Memory B cell (primary cell): ENCODE measurements around the gene LAMC3.

ENCODE experiments used
- ATAC-seq: fragments of 150-1000 bp; cut with Tn5 transposase; 2 replicates; pipeline ENCODE4 v1.10.0; 2021; ENCODE audit warnings: low read depth, mild to moderate bottlenecking, moderate library complexity
- DNase-seq, 2 donors: peaks; one replicate each; pipeline ENCODE4 v3.0.0; 2022; ENCODE audit warnings: low spot score in 2 of 2
- H3K27ac Mint-ChIP-seq: one replicate; pipeline ENCODE4 v1.8.0; 2022; ENCODE audit warnings: mild to moderate bottlenecking, moderate library complexity, mixed read lengths
- H3K27me3 Mint-ChIP-seq: one replicate; pipeline ENCODE4 v1.8.0; 2022; ENCODE audit warnings: mixed read lengths
- H3K36me3 Mint-ChIP-seq: one replicate; pipeline ENCODE4 v1.8.0; 2022; ENCODE audit warnings: mild to moderate bottlenecking, mixed read lengths
- H3K4me1 Mint-ChIP-seq: one replicate; pipeline ENCODE4 v1.8.0; 2022; ENCODE audit warnings: mixed read lengths
- H3K4me3 Mint-ChIP-seq: one replicate; pipeline ENCODE4 v1.8.0; 2022; ENCODE audit warnings: mild to moderate bottlenecking, moderate library complexity, mixed read lengths
- H3K9me3 Mint-ChIP-seq: one replicate; pipeline ENCODE4 v1.8.0; 2022; ENCODE audit warnings: mixed read lengths

LAMC3 gene

DNA sequence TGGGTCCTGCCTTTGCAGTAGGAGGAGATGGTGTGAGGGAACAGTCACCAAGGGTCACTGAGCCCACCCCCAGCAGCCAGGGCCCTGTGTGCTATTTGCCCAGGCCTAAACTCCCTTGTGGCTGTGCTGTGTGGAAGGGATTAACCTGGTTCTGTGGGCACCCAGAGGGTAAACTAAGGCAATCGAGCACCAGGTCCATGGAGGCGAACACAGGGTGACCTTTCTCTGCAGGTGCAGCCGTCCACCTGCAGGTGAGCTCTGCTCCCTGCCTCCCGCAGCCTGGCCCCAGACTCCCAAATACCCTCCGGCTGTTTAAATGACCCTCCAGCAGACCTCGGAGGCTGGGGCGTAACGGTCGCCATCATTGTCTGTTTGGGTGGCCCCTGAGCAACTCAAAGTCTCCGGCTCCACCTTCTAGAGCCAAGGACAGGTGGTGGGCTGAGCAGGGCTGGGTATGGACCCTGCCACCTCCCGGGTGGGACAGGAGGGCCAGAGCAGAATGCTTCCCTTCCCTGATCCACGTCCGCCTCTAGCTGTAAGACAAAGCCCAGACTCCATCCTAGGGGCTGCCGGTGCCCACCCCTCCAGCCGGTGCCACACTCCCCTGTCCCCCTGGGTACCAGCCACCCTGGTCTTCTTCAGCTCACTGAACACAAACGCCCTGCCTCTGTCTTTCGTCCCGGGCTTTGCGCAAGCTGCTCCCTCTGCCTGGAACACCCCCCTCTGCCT, 35.9 kb upstream of the LAMC3 start:
- Mint-ChIP-seq H3K4me1 (peaks cover 6% of the 10 kb centered on the region), H3K27me3 (peaks cover 18% of the 10 kb centered on the region), H3K27ac (no peak overlapping the region), H3K36me3 (no peaks in the 10 kb centered on the region), H3K9me3 (no peaks in the 10 kb centered on the region), H3K4me3 (no peak overlapping the region)
- ATAC-seq (no peak), DNase-seq (no peak)

DNA sequence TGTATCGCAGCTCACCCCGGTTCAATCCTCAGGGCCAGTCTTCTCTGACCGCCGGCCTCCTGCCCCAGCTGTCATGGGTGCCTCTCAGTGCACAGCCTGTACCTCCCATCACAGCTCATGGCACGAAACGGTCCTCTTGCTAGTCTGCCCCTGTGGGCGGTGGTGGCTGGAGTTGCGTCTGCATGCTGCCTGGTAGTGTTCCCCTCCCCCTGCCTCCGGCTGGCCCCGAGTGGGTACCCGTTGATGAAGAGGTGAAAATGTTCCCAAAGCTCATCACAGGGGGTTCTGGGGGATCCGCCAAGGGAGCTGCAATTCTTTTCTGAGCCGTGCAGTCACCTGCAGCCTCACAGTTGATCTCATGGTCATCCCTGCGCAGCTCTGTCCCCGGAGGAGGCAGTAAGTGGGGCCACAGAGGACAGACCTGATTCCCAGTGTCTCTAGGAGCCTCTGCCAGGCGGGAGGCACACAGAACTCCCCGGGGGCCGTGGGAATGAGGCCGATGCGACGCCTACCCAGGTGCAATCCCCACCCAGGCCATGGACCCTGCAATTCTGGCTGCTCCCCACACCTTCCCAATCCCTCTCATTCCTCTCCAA, 35.2 kb upstream of the LAMC3 start:
- Mint-ChIP-seq H3K4me1 (peaks cover 6% of the 10 kb centered on the region), H3K9me3 (no peaks in the 10 kb centered on the region), H3K36me3 (no peaks in the 10 kb centered on the region), H3K27ac (no peak overlapping the region), H3K4me3 (no peak overlapping the region), H3K27me3 (peaks cover 18% of the 10 kb centered on the region)
- ATAC-seq, result no peak
- DNase-seq, result no peak

DNA sequence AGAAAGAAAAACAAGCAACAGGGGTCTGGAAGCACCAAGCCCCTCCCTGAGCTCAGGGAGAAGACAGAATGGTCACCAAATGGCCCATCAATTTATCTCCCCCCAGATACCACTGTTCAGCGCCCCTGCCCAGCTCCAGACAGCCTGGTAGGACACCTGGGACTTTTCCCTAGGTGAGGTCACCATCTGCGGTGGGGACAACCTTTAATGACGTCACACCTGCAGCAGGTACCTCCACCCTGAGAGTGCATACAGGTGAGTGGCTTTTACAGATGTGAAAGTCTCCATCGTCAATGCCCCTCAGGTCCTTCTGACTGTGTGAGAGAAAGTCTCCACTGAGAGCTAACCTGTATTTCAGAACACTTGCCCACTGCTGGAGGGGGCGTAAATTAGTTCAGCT, 34.3 kb upstream of the LAMC3 start:
- H3K27ac Mint-ChIP-seq, result no peak overlapping the region
- H3K9me3 Mint-ChIP-seq, result no peaks in the 10 kb centered on the region
- DNase-seq (no peak), ATAC-seq (no peak)
- H3K36me3 Mint-ChIP-seq, result no peaks in the 10 kb centered on the region
- H3K4me3 Mint-ChIP-seq, result no peak overlapping the region
- H3K4me1 Mint-ChIP-seq, result peaks cover 6% of the 10 kb centered on the region
- H3K27me3 Mint-ChIP-seq, result peaks cover 18% of the 10 kb centered on the region

DNA sequence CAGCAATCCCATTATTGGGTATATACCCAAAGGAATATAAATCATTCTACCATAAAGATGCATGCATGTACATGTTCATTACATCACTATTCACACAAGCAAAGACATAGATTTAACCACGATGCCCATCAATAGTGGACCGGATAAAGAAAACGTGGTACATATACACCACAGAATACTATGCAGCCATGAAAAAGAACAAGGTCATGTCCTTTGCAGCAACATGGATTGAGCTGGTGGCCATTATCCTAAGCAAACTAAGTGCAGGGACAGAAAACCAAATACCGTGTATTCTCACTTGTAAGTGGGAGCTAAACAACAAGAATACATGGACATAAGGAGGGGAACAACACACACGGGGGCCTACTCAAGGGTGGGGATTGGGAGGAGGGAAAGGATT, 33.8 kb upstream of the LAMC3 start:
- H3K4me3 Mint-ChIP-seq, result no peak overlapping the region
- ATAC-seq (no peak), DNase-seq (no peak)
- H3K27me3 Mint-ChIP-seq, result peaks cover 19% of the 10 kb centered on the region
- no peaks in the 10 kb centered on the region for H3K36me3 Mint-ChIP-seq
- no peak overlapping the region for H3K27ac Mint-ChIP-seq
- peaks cover 6% of the 10 kb centered on the region for H3K4me1 Mint-ChIP-seq
- no peaks in the 10 kb centered on the region for H3K9me3 Mint-ChIP-seq

DNA sequence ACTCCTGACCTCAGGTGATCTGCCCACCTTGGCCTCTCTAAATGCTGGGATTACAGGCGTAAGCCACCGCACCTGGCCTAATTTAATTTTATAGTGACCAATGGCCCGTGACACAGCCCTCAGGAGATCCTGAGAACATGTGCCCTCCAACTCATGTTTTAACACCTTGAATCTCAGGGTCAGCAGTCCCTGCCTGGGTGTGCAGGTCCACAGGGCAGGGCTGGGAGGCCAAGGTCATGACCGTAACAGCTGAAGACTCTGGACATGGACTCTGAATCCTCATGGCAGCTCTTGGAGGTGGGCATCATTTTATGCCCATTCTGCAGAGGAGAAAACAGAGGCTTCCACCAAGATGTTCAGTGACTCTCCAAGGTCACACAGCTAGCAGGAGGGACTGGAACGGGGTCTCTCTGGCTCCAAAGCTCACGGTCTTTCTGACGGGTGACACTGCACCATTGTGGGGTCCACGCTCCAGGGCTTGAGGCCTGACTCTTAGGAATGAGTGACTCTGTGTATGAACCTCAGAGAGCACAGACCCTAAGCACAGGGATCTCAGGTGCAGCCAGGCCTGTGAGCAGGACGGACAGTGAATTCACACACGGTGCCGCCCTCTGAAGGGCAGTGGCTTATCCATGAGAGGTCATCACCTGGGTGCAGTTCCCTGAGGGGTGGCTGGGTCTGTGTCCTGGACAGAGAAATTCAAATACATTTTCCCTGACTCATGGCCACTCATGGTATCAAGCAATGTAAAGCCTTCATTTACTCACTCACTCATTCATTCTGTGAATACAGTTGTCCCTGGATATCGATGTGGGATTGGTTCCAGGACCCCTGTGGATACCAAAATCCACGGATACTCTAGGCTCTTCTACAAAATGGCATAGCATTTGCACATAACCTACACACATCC, 32.8 kb upstream of the LAMC3 start:
- Mint-ChIP-seq H3K4me3 (no peak overlapping the region), H3K9me3 (no peaks in the 10 kb centered on the region), H3K4me1 (peaks cover 4% of the 10 kb centered on the region), H3K27ac (no peak overlapping the region), H3K36me3 (no peaks in the 10 kb centered on the region), H3K27me3 (peaks cover 19% of the 10 kb centered on the region)
- no peak for ATAC-seq
- DNase-seq, result no peak

DNA sequence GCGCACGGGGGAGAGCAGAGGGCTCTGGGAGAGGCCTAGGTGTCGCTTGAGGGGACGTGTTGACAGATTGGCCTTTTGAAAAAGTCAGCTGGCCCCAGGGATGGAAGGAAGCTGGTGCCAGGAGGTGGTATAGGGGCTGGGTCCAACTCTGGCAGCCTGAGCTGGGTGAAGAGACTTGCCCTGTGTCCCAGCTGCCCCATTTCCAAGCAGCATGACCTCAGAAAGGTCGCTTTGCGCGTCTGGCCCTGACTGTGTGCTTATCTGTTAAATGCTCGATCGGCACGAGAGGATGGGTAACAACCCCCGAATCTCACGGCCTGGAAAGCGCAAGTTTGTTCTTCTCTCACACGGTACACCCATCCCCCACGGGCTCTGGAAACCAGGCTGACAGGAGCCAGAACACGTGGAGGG, 31.2 kb upstream of the LAMC3 start:
- no peaks in the 10 kb centered on the region for H3K4me1 Mint-ChIP-seq
- DNase-seq, result no peak
- H3K27ac Mint-ChIP-seq, result no peak overlapping the region
- ATAC-seq, result no peak
- no peaks in the 10 kb centered on the region for H3K36me3 Mint-ChIP-seq
- H3K4me3 Mint-ChIP-seq, result no peak overlapping the region
- peaks cover 7% of the 10 kb centered on the region for H3K27me3 Mint-ChIP-seq
- no peaks in the 10 kb centered on the region for H3K9me3 Mint-ChIP-seq

DNA sequence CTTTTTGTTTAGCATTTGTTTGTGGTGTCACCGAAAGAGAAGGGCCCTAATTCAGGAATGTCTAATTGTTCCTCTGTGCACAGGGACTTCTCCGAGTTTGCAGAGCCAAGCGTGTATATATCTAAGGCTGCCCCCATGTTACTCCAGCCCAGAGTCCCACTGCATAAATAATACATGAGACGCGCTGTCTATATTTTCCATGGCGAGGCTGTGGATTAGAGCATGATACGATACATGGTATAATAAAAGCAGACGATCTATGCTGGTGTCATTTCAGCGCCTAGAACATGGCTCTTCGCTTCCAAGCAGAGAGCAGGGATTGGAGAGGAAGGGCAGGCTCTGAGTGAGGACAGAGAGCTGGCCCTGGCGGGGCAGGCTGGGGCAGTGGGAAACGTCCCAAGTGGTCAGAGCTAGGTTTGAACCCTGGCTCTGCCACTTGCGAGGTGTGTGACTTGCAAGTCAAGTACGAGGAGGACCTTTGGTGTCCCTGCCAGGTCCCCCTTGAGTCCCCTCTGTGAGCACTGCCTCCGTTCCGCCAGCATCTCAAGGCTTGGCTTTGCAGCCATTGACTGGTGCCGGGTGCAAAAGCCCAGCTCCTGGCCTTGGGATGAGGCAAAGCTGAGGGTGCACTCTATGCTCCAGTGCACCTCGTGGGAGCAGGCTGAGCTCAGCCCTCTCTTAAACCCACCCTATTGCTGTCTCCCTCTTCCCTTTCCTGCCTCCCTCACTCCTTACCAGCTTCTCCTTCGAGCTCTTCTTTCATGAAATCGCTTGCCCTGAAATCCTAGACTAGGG, 29.2 kb upstream of the LAMC3 start:
- H3K9me3 Mint-ChIP-seq, result no peaks in the 10 kb centered on the region
- DNase-seq, result no peak
- peaks cover 6% of the 10 kb centered on the region for H3K27me3 Mint-ChIP-seq
- no peak overlapping the region for H3K4me3 Mint-ChIP-seq
- no peaks in the 10 kb centered on the region for H3K36me3 Mint-ChIP-seq
- no peaks in the 10 kb centered on the region for H3K4me1 Mint-ChIP-seq
- ATAC-seq, result no peak
- H3K27ac Mint-ChIP-seq, result no peak overlapping the region

DNA sequence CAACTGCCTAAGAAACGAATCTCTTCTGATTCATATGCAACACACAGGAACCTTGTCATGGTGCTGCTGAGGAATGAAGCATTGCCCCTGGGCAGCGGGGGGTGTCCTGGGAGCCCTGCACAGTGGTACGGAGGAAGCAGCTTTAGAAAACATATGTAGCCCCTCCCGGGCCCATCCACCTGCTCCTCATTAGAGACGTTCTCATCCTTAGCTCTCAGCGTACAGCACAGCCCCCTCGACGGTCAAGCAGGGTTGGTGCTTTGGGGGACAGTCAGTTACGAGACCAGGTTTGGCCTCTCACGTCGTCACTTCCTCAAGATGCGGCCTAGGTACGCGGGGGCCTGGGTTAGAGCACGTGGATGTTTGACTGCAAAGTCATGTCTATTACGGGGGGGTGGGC, 28.4 kb upstream of the LAMC3 start:
- Mint-ChIP-seq H3K27me3 (peaks cover 7% of the 10 kb centered on the region), H3K4me1 (no peaks in the 10 kb centered on the region), H3K36me3 (no peaks in the 10 kb centered on the region), H3K4me3 (no peak overlapping the region), H3K27ac (no peak overlapping the region), H3K9me3 (no peaks in the 10 kb centered on the region)
- no peak for DNase-seq
- no peak for ATAC-seq

DNA sequence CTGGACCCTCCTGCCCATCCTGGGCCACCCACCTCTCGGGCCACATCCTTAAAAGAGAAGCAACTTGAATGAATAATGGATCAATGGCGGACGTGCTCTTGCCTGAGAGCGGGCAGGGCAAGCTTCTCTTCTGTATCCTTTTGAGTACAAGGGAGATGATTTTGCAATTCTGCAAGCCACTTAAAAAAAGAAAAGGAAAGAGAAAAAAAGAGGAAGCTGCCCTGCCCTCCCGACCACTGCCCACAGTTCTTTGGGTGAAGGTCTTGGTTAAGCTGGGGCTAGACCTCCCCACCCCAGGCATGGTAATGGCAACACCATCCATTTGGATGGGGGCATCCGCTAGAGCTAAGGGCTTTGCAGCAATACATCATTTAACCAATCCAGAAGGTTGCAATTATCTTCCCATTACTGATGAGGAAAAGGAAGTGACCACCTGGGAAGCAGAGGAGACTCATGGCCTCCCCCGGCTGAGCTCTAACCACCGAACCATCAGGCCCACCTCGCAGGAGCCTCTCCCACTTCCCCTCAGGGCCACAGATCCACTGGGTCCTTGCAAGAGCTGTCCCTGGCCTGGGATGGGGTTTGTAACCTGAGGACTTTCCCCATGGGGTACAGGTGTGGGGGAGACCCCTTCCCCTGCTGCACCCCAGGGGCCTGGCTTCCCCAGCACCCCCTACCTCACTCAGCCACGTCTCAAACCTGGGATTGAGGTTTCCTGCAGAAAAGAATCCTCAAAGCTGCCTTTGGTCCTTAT, 27.8 kb upstream of the LAMC3 start:
- DNase-seq, result no peak
- H3K9me3 Mint-ChIP-seq, result no peaks in the 10 kb centered on the region
- no peak overlapping the region for H3K27ac Mint-ChIP-seq
- H3K4me3 Mint-ChIP-seq, result no peak overlapping the region
- H3K36me3 Mint-ChIP-seq, result no peaks in the 10 kb centered on the region
- no peaks in the 10 kb centered on the region for H3K4me1 Mint-ChIP-seq
- H3K27me3 Mint-ChIP-seq, result peaks cover 8% of the 10 kb centered on the region
- ATAC-seq, result no peak

DNA sequence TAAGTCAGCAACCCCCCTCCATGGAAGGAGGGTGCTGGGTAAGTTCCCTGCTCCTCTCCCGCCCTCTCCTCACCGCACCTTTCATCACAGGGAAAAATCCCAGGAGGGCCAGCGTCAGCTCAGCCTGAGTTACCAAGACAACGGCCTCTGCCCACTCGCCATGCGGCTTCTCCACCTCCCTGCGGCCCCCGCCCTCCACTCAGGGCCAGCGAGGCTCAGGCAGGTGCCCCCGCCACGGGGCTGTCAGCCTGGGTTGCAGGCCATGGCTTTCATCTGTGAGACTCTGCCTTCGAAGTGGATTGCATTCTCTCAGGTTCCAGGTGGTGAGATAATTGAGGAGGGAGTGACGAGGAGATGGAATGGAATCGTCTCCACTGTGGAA, 27.2 kb upstream of the LAMC3 start:
- Mint-ChIP-seq H3K4me3 (no peak overlapping the region), H3K27me3 (peaks cover 8% of the 10 kb centered on the region), H3K9me3 (no peaks in the 10 kb centered on the region), H3K4me1 (no peaks in the 10 kb centered on the region), H3K36me3 (no peaks in the 10 kb centered on the region), H3K27ac (no peak overlapping the region)
- no peak for DNase-seq
- ATAC-seq, result no peak

DNA sequence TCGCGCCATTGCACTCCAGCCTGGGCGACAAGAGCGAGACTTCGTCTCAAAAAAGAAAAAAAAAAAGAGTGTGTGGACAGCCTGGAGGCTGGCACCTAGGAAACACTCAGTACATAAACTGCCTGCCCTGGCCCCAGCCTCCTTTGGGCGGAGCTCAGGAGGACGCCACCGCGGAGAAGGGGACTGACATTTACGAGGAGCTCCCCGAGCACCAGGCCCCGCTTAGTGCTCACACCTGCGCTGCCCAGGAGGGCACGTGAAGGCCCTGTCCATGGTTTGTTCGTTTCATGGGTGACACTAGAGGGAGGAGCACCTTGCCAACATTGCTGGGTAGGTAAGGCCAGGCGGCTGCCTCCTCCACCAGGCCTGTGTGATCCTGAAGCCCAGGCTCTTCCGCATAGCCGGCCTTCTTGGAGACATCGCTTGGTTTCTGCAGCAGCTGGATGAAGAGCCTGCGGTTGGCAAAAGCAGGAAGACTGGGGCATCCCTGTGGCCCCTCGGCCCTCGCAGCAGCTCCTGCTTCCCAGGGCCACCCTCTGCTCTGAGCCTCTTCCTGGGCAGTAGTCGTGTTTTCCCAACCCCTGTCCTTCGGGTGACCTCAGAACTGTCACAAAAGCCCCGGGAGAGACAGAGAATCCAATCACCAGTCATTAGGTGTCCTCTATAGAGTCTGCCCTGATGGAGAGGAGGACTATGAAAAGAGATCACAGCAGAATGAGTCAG, 26.2 kb upstream of the LAMC3 start:
- DNase-seq (no peak), ATAC-seq (no peak)
- no peak overlapping the region for H3K4me3 Mint-ChIP-seq
- no peaks in the 10 kb centered on the region for H3K9me3 Mint-ChIP-seq
- H3K27me3 Mint-ChIP-seq, result peaks cover 10% of the 10 kb centered on the region
- no peaks in the 10 kb centered on the region for H3K36me3 Mint-ChIP-seq
- H3K4me1 Mint-ChIP-seq, result no peaks in the 10 kb centered on the region
- H3K27ac Mint-ChIP-seq, result no peak overlapping the region

DNA sequence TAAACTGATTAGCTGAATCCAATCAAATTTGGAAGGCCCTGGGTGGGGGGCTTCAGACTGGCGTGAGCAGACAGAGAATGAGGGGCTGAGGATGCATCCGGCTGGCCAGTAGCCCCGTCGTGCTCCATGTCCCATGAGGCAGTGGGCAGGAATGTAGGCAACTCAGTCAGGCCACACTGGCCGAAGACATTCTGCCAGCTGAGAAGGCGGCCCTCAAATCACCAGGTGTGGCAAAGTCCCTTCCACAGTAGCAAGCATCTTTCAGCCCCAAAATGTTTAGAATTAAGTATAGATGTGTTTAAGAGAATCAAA, 25.7 kb upstream of the LAMC3 start:
- Mint-ChIP-seq H3K4me3 (no peak overlapping the region), H3K27ac (no peak overlapping the region), H3K27me3 (peaks cover 10% of the 10 kb centered on the region), H3K4me1 (no peaks in the 10 kb centered on the region), H3K36me3 (no peaks in the 10 kb centered on the region), H3K9me3 (no peaks in the 10 kb centered on the region)
- DNase-seq (no peak), ATAC-seq (no peak)

DNA sequence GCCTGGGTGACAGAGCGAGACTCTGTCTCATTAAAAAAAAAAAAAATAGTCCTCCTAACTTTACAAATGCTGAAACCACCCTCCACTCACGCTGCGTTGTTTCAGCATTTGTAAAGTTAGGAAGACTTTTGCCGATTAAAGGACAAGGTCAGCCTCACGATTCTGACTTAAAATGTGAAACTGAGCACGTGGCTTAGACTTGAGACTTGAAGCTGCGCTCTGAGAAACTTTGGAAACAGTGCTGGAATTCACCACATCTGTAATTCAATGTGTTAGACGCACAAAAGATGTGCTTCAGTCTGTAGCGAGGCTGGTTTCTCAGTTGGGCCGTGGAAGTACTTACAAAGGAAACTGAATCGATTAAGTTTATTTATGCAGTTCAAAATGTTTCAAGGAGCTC, 25.0 kb upstream of the LAMC3 start:
- DNase-seq (no peak), ATAC-seq (no peak)
- H3K27ac Mint-ChIP-seq, result no peak overlapping the region
- no peaks in the 10 kb centered on the region for H3K9me3 Mint-ChIP-seq
- H3K27me3 Mint-ChIP-seq, result peaks cover 13% of the 10 kb centered on the region
- H3K4me3 Mint-ChIP-seq, result no peak overlapping the region
- H3K36me3 Mint-ChIP-seq, result no peaks in the 10 kb centered on the region
- no peaks in the 10 kb centered on the region for H3K4me1 Mint-ChIP-seq
